HFFc6 (cell line): Measurements from ENCODE around the gene OR51A2. TPM values are rescaled to one million over a fixed set of nuclear protein-coding genes. Genes with fewer than 3 reads are reported as not detected.

Experiments used
- DNase-seq: peaks from one replicate; pipeline ENCODE4 v3.0.0-alpha.2; 2018
- H3K27ac Mint-ChIP-seq: 2 replicates; pipeline ENCODE4 v1.8.0; 2020; ENCODE audit warnings: mild to moderate bottlenecking, mixed read lengths
- H3K27me3 Mint-ChIP-seq: 2 replicates; pipeline ENCODE4 v1.8.0; 2021; ENCODE audit warnings: mild to moderate bottlenecking, moderate library complexity, mixed read lengths; ENCODE audit not compliant: insufficient read depth
- H3K36me3 Mint-ChIP-seq: 2 replicates; pipeline ENCODE4 v1.8.0; 2021; ENCODE audit warnings: low read depth, mixed read lengths
- H3K4me1 Mint-ChIP-seq: 2 replicates; pipeline ENCODE4 v1.8.0; 2020; ENCODE audit warnings: low read depth, mixed read lengths
- H3K4me3 Mint-ChIP-seq: 2 replicates; pipeline ENCODE4 v1.8.0; 2020; ENCODE audit warnings: mild to moderate bottlenecking, moderate library complexity, mixed read lengths
- H3K9me3 Mint-ChIP-seq: 2 replicates; pipeline ENCODE4 v1.8.0; 2020; ENCODE audit warnings: mild to moderate bottlenecking, mixed read lengths
- CTCF ChIP-seq: fragments of 200-600 bp; sonication (generic); IDR thresholded peaks from 2 replicates; pipeline ENCODE4 v1.5.0; 2021; ENCODE audit warnings: antibody characterized with exemption, mild to moderate bottlenecking
- total RNA-seq, 6 experiments: library from RNA; stranded (reverse); fragmentation: NEBNext Ultra II Directional; extraction: Animal tissue kit (Norgen Biotek cat#: 25700); gene quantifications; 2 replicates in 1 of 6; 3 replicates in 5 of 6; pipeline ENCODE4 v1.2.3, GENCODE V29; 2021

The OR51A2 gene
- total RNA-seq, 6 experiments from 2014 or later, result not detected

- H3K27ac Mint-ChIP-seq, result no peak overlapping the region
- no peak overlapping the region for H3K4me3 Mint-ChIP-seq
- DNase-seq, result no peak
- peaks cover 17% of the 10 kb centered on the region for H3K9me3 Mint-ChIP-seq
- no peak for TF ChIP-seq CTCF
- H3K36me3 Mint-ChIP-seq, result no peaks in the 10 kb centered on the region
- no peaks in the 10 kb centered on the region for H3K27me3 Mint-ChIP-seq
- no peaks in the 10 kb centered on the region for H3K4me1 Mint-ChIP-seq
Observed at GRCh38 chr11:4979036-4979435, 23.5 kb upstream of the OR51A2 start.

GRCh38 chr11:4975436-4975835, 19.9 kb upstream of the OR51A2 start:
- Mint-ChIP-seq H3K27me3 (no peaks in the 10 kb centered on the region), H3K27ac (no peak overlapping the region), H3K9me3 (peaks cover 22% of the 10 kb centered on the region), H3K36me3 (no peaks in the 10 kb centered on the region), H3K4me3 (no peak overlapping the region), H3K4me1 (no peaks in the 10 kb centered on the region)
- DNase-seq, result no peak
- TF ChIP-seq CTCF, result no peak

- H3K4me1 Mint-ChIP-seq, result no peaks in the 10 kb centered on the region
Observed at GRCh38 chr11:4962816-4963215, 7.3 kb upstream of the OR51A2 start.

GRCh38 chr11:4960877-4961276, 5.4 kb upstream of the OR51A2 start:
- Mint-ChIP-seq H3K36me3 (0 out of 2 replicates have a peak, but pooled peaks cover 4% of the 10 kb centered on the region), H3K27ac (no peak overlapping the region), H3K4me3 (no peak overlapping the region), H3K27me3 (no peaks in the 10 kb centered on the region; the same call in 1 of the 2 replicates), H3K9me3 (peaks cover 52% of the 10 kb centered on the region), H3K4me1 (no peaks in the 10 kb centered on the region)
- TF ChIP-seq CTCF, result no peak
- DNase-seq, result no peak

More at GRCh38 chr11:4962816-4963215, 7.3 kb upstream of the OR51A2 start:
- Mint-ChIP-seq H3K9me3 (peaks cover 42% of the 10 kb centered on the region), H3K36me3 (0 out of 2 replicates have a peak, but pooled peaks cover 4% of the 10 kb centered on the region), H3K27me3 (no peaks in the 10 kb centered on the region; the same call in 1 of the 2 replicates), H3K27ac (no peak overlapping the region), H3K4me3 (no peak overlapping the region)
- no peak for DNase-seq
- no peak for TF ChIP-seq CTCF

GRCh38 chr11:4957396-4957795, 1.9 kb upstream of the OR51A2 start:
- no peak for TF ChIP-seq CTCF
- Mint-ChIP-seq H3K27me3 (no peaks in the 10 kb centered on the region), H3K9me3 (peaks cover 36% of the 10 kb centered on the region), H3K27ac (no peak overlapping the region), H3K36me3 (0 out of 2 replicates have a peak, but pooled peaks cover 4% of the 10 kb centered on the region), H3K4me1 (no peaks in the 10 kb centered on the region), H3K4me3 (no peak overlapping the region)
- DNase-seq, result no peak

- Mint-ChIP-seq H3K9me3 (peaks cover 10% of the 10 kb centered on the region), H3K36me3 (no peaks in the 10 kb centered on the region), H3K27me3 (no peaks in the 10 kb centered on the region; the same call in 1 of the 2 replicates), H3K27ac (no peak within 1 kb of the TSS), H3K4me1 (no peaks in the 10 kb centered on the region), H3K4me3 (no peak within 1 kb of the TSS)
- DNase-seq, result no peak
- TF ChIP-seq CTCF, result no peak
Observed at GRCh38 chr11:4947505-4947904, 8.0 kb downstream of the OR51A2 start, which contains the start of gene OR51A4. OR51A4 (minus strand) TSS chr11:4947605; CDS start chr11:4947100, 505 bp downstream.
